C4-2B (cell line): ENCODE data around the gene BBX.

ENCODE experiments used
- H3K27ac ChIP-seq: fragments of 450-650 bp; 2 replicates; pipeline ENCODE4 v1.5.1; 2017
- CTCF ChIP-seq: fragments of 450-650 bp; conservative IDR thresholded peaks from 2 replicates; pipeline ENCODE4 v1.5.1; 2017; ENCODE audit warnings: mild to moderate bottlenecking
- ZFX ChIP-seq: fragments of 450-650 bp; IDR thresholded peaks from 2 replicates; pipeline ENCODE4 v1.6.1; 2017

BBX gene

GRCh38 chr3:107765524-107765923, 242.8 kb downstream of the BBX start:
- no peak for TF ChIP-seq CTCF
- TF ChIP-seq ZFX = no peak
- H3K27ac ChIP-seq = no peak overlapping the region

- no peak overlapping the region for H3K27ac ChIP-seq
- no peak for TF ChIP-seq CTCF
- no peak for TF ChIP-seq ZFX
Observed at GRCh38 chr3:107767897-107768605, 245.3 kb downstream of the BBX start.

GRCh38 chr3:107769882-107770281, 247.1 kb downstream of the BBX start:
- no peak overlapping the region for H3K27ac ChIP-seq
- no peak for TF ChIP-seq CTCF
- TF ChIP-seq ZFX = no peak

GRCh38 chr3:107772016-107772415, 249.3 kb downstream of the BBX start:
- TF ChIP-seq ZFX (no peak), CTCF (no peak)
- H3K27ac ChIP-seq = no peak overlapping the region

GRCh38 chr3:107775974-107776373, 253.2 kb downstream of the BBX start:
- no peak overlapping the region for H3K27ac ChIP-seq
- TF ChIP-seq CTCF (no peak), ZFX (no peak)

- TF ChIP-seq CTCF (no peak), ZFX (no peak)
- no peak overlapping the region for H3K27ac ChIP-seq
Observed at GRCh38 chr3:107781253-107781652, 258.5 kb downstream of the BBX start.

- H3K27ac ChIP-seq = no peak overlapping the region
- TF ChIP-seq CTCF = no peak
- no peak for TF ChIP-seq ZFX
Observed at GRCh38 chr3:107782054-107782453, 259.3 kb downstream of the BBX start.
